ENCODE results near the gene LRTM2. TPM values are rescaled to one million over a fixed set of nuclear protein-coding genes. Genes with fewer than 3 reads are reported as not detected.

The LRTM2 gene
- total and polyA plus RNA-seq, 8 donors: not detected

GRCh38 chr12:1857821-1858220 is 37.5 kb downstream of the LRTM2 start:
- FAIRE-seq (no peak), DNase-seq (no peak), ATAC-seq (no peak)
- H3K27me3 ChIP-seq: no peaks in the 10 kb centered on the region
- H3K36me3 ChIP-seq: no peaks in the 10 kb centered on the region
- no peaks in the 10 kb centered on the region for H3K9me3 ChIP-seq
- H3K4me3 ChIP-seq: no peak overlapping the region
- intact Hi-C loops (cut with DNase I): no loop called here
- H3K4me1 ChIP-seq: no peaks in the 10 kb centered on the region
- TF ChIP-seq CTCF (IDR thresholded peaks at IDR 0.05): no peak
- 76 to 79% methylated on average over 7 of the region's 7 CpGs for WGBS, 2 donors
- no peak overlapping the region for H3K27ac ChIP-seq

GRCh38 chr12:1858456-1858855 is 38.1 kb downstream of the LRTM2 start:
- Histone ChIP-seq H3K9me3 (no peaks in the 10 kb centered on the region), H3K4me1 (no peaks in the 10 kb centered on the region), H3K27me3 (no peaks in the 10 kb centered on the region), H3K4me3 (no peak overlapping the region), H3K27ac (no peak overlapping the region), H3K36me3 (no peaks in the 10 kb centered on the region)
- DNase-seq (no peak), ATAC-seq (no peak), FAIRE-seq (no peak)
- intact Hi-C loops (cut with DNase I): no loop called here
- no peak for TF ChIP-seq CTCF (IDR thresholded peaks at IDR 0.05)
- WGBS, 2 donors: 66 to 79% methylated on average over 11 of the region's 11 CpGs

- no peak overlapping the region for H3K4me3 ChIP-seq
- no peak for ATAC-seq
- FAIRE-seq: no peak
- H3K27ac ChIP-seq: no peak overlapping the region
- TF ChIP-seq CTCF (IDR thresholded peaks at IDR 0.05): no peak
- DNase-seq: no peak
- 50 to 61% methylated on average over 7 of the region's 7 CpGs for WGBS, 2 donors
- H3K9me3 ChIP-seq: no peaks in the 10 kb centered on the region
- peaks cover 0 to under 1% (median 0%) of the 10 kb centered on the region in 4 donors for H3K27me3 ChIP-seq
- no peaks in the 10 kb centered on the region for H3K4me1 ChIP-seq
- intact Hi-C loops (cut with DNase I): no loop called here
- no peaks in the 10 kb centered on the region for H3K36me3 ChIP-seq
Measured at GRCh38 chr12:1859643-1860042, 39.3 kb downstream of the LRTM2 start.

- no peak for FAIRE-seq
- H3K27me3 ChIP-seq: peaks cover 0 to 7% (median 2%) of the 10 kb centered on the region in 4 donors
- intact Hi-C loops (cut with DNase I): no loop called here
Measured at GRCh38 chr12:1862973-1863372, 42.6 kb downstream of the LRTM2 start.

GRCh38 chr12:1863823-1864222 is 43.5 kb downstream of the LRTM2 start:
- ATAC-seq (no peak), DNase-seq (no peak), FAIRE-seq (no peak)
- 75 to 82% methylated on average over 16 of the region's 16 CpGs for WGBS, 2 donors
- Histone ChIP-seq H3K4me1 (no peaks in the 10 kb centered on the region), H3K27ac (no peak overlapping the region), H3K36me3 (no peaks in the 10 kb centered on the region), H3K9me3 (no peaks in the 10 kb centered on the region), H3K27me3 (peaks cover 0 to 7% (median 4%) of the 10 kb centered on the region in 4 donors), H3K4me3 (no peak overlapping the region)
- TF ChIP-seq CTCF (IDR thresholded peaks at IDR 0.05): no peak
- intact Hi-C loops (cut with DNase I): no loop called here

More at GRCh38 chr12:1862973-1863372, 42.6 kb downstream of the LRTM2 start:
- DNase-seq: no peak
- H3K9me3 ChIP-seq: no peaks in the 10 kb centered on the region
- H3K36me3 ChIP-seq: no peaks in the 10 kb centered on the region
- TF ChIP-seq CTCF (IDR thresholded peaks at IDR 0.05): no peak
- no peak overlapping the region for H3K27ac ChIP-seq
- no peak overlapping the region for H3K4me3 ChIP-seq
- no peak for ATAC-seq
- no peaks in the 10 kb centered on the region for H3K4me1 ChIP-seq
